ENCODE measurements around the gene GZF1.

GZF1 gene

GRCh38 chr20:23407781-23408464 is 45.9 kb downstream of the GZF1 start:
- H3K4me3 ChIP-seq (replicated peaks; ENCODE audit: insufficient read depth, low read length) = no peak overlapping the region
- H3K27me3 ChIP-seq (ENCODE audit: insufficient read depth, poor library complexity, severe bottlenecking) = no peaks in the 10 kb centered on the region
- no peak for DNase-seq (ENCODE audit: low read depth in 1 of 2, low spot score in 1 of 2)
- TF ChIP-seq SPI1 (IDR thresholded peaks at IDR 0.05; ENCODE audit: borderline replicate concordance, low read depth) (no peak), REST (IDR thresholded peaks at IDR 0.05; ENCODE audit: insufficient replicate concordance, low read depth) (no peak), GABPA (IDR thresholded peaks at IDR 0.05; ENCODE audit: low read depth) (no peak), POLR2AphosphoS5 (IDR thresholded peaks at IDR 0.05; ENCODE audit: low read depth) (no peak), CTCF (IDR thresholded peaks at IDR 0.05; ENCODE audit: insufficient read depth, low read length) (no peak)
- no peak overlapping the region for H3K27ac ChIP-seq (replicated peaks)

- no peak for DNase-seq (ENCODE audit: low read depth in 1 of 2, low spot score in 1 of 2)
- no peak for TF ChIP-seq CTCF (IDR thresholded peaks at IDR 0.05; ENCODE audit: insufficient read depth, low read length)
- TF ChIP-seq POLR2AphosphoS5 (IDR thresholded peaks at IDR 0.05; ENCODE audit: low read depth) = no peak
- no peak for TF ChIP-seq GABPA (IDR thresholded peaks at IDR 0.05; ENCODE audit: low read depth)
- TF ChIP-seq REST (IDR thresholded peaks at IDR 0.05; ENCODE audit: insufficient replicate concordance, low read depth) = no peak
- no peak for TF ChIP-seq SPI1 (IDR thresholded peaks at IDR 0.05; ENCODE audit: borderline replicate concordance, low read depth)
- Histone ChIP-seq H3K4me3 (replicated peaks; ENCODE audit: insufficient read depth, low read length) (no peak overlapping the region), H3K27me3 (ENCODE audit: insufficient read depth, poor library complexity, severe bottlenecking) (no peaks in the 10 kb centered on the region), H3K27ac (replicated peaks) (no peak overlapping the region)
Measured at GRCh38 chr20:23408957-23409356, 47.0 kb downstream of the GZF1 start.

DNA sequence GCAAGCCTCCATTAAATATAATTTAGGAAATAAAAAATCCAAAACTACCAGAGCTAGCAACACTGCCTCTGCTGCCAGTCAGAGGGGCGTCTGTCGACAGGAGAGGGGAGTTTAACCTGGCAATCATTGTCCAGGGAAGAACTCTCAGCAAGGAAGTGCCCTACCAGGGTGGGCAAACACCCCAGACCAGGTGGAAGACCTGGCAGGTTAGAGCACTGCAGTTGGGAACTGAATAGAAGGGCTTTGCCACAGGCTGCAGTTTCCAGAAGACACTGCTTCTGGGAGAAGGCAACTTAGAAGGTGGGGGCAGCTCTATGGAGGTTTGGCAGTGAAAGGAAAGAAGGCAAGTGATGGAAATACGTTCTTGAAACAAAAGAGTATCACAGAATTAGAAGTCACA is 47.8 kb downstream of the GZF1 start:
- DNase-seq (ENCODE audit: low read depth in 1 of 2, low spot score in 1 of 2) = no peak
- no peak for TF ChIP-seq REST (IDR thresholded peaks at IDR 0.05; ENCODE audit: insufficient replicate concordance, low read depth)
- TF ChIP-seq POLR2AphosphoS5 (IDR thresholded peaks at IDR 0.05; ENCODE audit: low read depth) = no peak
- no peak for TF ChIP-seq GABPA (IDR thresholded peaks at IDR 0.05; ENCODE audit: low read depth)
- TF ChIP-seq SPI1 (IDR thresholded peaks at IDR 0.05; ENCODE audit: borderline replicate concordance, low read depth) = no peak
- TF ChIP-seq CTCF (IDR thresholded peaks at IDR 0.05; ENCODE audit: insufficient read depth, low read length) = no peak
- H3K27ac ChIP-seq (replicated peaks) = no peak overlapping the region
- no peak overlapping the region for H3K4me3 ChIP-seq (replicated peaks; ENCODE audit: insufficient read depth, low read length)
- no peaks in the 10 kb centered on the region for H3K27me3 ChIP-seq (ENCODE audit: insufficient read depth, poor library complexity, severe bottlenecking)
